VCaP (cell line): Measurements from ENCODE around the gene ENO4.

Experiments
- H3K27ac ChIP-seq: fragments of 450-650 bp; 2 replicates; pipeline ENCODE4 v1.5.1; 2017
- CTCF ChIP-seq: fragments of 450-650 bp; conservative IDR thresholded peaks from 2 replicates; pipeline ENCODE4 v1.5.1; 2017; ENCODE audit warnings: mild to moderate bottlenecking, moderate library complexity

The ENO4 gene

DNA sequence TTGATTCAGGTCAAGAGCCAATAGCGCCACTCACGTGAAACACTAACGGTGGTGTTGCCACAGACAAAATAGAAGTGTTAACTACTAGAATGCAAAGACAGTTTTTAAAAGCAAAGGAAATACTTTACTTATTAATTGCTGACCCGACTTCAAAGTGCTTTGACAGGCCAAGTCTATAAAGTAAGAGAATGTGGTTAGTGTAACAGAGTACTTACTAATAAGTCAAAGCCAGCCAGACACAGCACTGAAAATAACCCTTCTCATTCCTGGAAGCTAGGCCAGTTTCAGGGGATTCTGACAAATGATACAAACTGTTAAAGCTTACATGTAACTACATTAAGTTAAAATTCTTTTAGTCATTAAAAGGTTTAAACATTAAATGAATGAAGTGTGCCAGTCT is 50.3 kb downstream of the ENO4 start:
- TF ChIP-seq CTCF, result no peak

GRCh38 chr10:116905845-116906210 is 56.5 kb downstream of the ENO4 start:
- H3K27ac ChIP-seq, result no peak overlapping the region
- no peak for TF ChIP-seq CTCF

More for the DNA sequence above, 50.3 kb downstream of the ENO4 start:
- no peak overlapping the region for H3K27ac ChIP-seq

DNA sequence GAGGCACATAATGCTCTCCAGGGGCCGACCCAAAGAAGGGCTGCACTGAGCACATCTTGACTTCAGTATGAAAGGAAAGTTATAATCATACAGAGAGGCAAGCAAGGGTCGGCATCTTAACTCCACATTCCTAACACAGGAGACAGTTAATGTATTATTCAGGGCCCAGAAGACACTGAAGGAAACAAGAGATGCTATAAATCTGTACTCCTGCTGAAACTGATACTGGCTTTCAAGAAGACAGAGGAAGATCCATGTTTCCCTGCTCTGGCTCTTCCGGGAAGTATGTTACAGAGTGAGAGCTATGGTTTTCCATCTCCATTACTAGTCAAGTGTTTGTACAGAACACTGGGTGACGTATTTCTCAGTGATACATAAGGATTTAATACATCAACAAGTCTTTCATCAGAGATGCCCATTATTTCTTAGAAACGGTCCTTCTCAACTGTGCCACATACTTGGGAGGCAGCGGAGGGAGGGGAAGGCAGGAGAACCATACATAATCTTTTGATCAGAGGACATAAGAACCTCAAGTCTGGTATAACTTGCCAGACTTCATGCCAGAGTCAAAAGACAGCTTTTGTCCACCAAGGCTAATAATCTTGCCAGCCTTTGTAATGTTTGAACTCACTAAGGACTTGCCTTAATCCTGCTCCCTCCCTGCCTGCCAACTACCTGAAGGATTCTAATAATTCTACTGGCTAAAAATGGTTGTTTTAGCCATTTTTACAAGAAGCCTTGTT is 58.1 kb downstream of the ENO4 start:
- no peak overlapping the region for H3K27ac ChIP-seq
- no peak for TF ChIP-seq CTCF

DNA sequence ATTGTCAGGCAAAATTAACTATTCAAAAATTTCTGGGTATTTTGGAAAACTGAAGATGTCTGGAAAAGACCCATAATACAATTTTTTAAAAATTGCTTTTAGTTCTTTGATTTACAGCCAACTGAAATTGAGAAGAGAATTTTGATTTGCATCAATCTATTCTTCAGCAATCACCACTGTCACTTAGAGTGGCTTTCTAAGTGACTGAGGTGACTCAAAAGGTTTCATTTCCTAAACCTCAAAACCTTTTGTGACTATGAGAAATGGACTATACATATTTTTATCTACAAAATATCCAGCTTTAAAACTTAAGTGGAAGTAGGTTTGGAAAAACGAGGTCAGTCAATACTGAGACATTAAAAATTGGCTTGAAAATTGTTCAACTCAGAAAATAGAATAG is 60.0 kb downstream of the ENO4 start:
- no peak overlapping the region for H3K27ac ChIP-seq

DNA sequence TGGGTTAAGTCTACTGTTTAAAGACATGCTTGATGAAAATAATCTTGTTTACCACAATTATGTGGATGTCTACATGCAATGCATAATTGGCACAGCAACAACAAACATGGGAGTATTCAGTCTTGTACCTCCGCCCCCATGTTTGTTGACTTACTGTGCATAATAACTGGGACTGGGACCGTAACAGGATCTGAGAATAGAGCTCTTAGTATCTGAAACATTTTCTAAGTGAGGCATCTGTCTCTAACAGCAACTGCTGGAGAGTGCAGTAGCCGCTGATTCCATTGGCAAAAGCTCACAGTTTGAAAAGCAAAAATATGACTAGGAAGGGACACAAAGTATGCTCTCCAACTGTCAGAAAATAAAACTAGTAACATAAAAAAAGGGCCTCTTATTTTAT is 61.6 kb downstream of the ENO4 start:
- no peak for TF ChIP-seq CTCF
- H3K27ac ChIP-seq, result no peak overlapping the region

More for the DNA sequence above, 60.0 kb downstream of the ENO4 start:
- TF ChIP-seq CTCF, result no peak

- TF ChIP-seq CTCF, result no peak
- H3K27ac ChIP-seq, result no peak overlapping the region
Observed at GRCh38 chr10:116912162-116912561, 62.9 kb downstream of the ENO4 start.

GRCh38 chr10:116913695-116914094 is 64.4 kb downstream of the ENO4 start:
- TF ChIP-seq CTCF, result no peak
- H3K27ac ChIP-seq, result no peak overlapping the region
